ENCODE measurements around the gene TMEM95. TPM values are rescaled to one million over a fixed set of nuclear protein-coding genes. Genes with fewer than 3 reads are reported as not detected.

The TMEM95 gene
- total RNA-seq, 1 experiment from 2014 or later: not detected

DNA sequence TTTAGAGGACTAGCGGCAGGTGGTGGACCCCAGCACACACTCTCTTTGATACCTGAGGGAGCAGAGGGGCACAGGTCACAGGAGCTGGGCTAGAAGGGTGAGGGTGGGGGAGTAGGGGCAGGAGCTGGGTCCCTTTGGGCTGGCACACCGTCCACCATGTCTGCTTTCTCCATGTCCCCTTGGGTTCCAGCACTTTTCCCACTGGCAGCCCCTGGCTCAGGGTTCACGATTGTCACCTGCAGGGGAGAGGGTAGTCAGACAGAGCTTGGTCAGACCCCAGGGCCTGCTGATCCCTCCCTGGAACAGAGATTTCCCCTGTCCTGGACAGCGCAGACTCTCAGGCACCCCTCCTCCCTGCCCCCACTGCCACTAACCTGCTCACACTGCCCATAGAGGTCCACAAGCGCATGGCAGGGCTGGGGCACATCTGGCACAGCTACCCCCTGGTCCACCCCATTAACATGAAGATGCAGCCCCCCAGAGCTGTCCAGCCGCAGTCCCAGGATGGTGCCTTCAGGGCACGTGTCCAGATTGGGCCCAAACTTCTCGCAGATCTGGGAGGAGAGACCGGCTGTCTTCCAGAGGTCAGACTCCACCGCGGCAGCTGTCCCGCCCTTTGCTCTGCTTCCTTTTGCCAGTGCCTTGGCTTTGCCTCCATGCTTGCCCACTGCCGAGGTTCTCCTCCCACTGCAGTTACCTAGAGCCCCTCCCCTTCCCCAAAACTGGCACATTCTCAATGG lies 36.7 kb upstream of the TMEM95 start:
- TF ChIP-seq EZH2phosphoT487 (IDR thresholded peaks at IDR 0.05; ENCODE audit: borderline replicate concordance, low read length) (no peak), EZH2 (IDR thresholded peaks at IDR 0.05; ENCODE audit: low read length, unreplicated experiment) (no peak)
- TF ChIP-seq, protein P1, sequence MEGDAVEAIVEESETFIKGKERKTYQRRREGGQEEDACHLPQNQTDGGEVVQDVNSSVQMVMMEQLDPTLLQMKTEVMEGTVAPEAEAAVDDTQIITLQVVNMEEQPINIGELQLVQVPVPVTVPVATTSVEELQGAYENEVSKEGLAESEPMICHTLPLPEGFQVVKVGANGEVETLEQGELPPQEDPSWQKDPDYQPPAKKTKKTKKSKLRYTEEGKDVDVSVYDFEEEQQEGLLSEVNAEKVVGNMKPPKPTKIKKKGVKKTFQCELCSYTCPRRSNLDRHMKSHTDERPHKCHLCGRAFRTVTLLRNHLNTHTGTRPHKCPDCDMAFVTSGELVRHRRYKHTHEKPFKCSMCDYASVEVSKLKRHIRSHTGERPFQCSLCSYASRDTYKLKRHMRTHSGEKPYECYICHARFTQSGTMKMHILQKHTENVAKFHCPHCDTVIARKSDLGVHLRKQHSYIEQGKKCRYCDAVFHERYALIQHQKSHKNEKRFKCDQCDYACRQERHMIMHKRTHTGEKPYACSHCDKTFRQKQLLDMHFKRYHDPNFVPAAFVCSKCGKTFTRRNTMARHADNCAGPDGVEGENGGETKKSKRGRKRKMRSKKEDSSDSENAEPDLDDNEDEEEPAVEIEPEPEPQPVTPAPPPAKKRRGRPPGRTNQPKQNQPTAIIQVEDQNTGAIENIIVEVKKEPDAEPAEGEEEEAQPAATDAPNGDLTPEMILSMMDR (conservative IDR thresholded peaks at IDR 0.05; ENCODE audit: low read depth, low read length): no peak
- Histone ChIP-seq H3K36me3 (ENCODE audit: low read depth, low read length) (peaks cover 3% of the 10 kb centered on the region; the same call in 1 of the 2 replicates), H3K9me3 (ENCODE audit: low read length) (no peaks in the 10 kb centered on the region), H3K4me1 (ENCODE audit: insufficient read depth, low read length) (peaks cover 6% of the 10 kb centered on the region; the same call in 1 of the 2 replicates), H3K9ac (ENCODE audit: low read length) (no peak overlapping the region), H3K27ac (ENCODE audit: low read length) (no peak overlapping the region), H3K9me2 (replicated peaks; ENCODE audit: low read length) (no peaks in the 10 kb centered on the region), H3K4me2 (ENCODE audit: low read length) (no peak overlapping the region), H3F3A (ENCODE audit: low read length, unreplicated experiment) (peaks cover 3% of the 10 kb centered on the region), H4K20me1 (ENCODE audit: low read length) (peaks cover 5% of the 10 kb centered on the region; the same call in 1 of the 2 replicates), H3K79me2 (ENCODE audit: low read length) (no peaks in the 10 kb centered on the region; the same call in 1 of the 2 replicates), H3K27me3 (ENCODE audit: low read length) (no peaks in the 10 kb centered on the region), H3K4me3 (ENCODE audit: low read length) (no peak overlapping the region), H2AFZ (ENCODE audit: low read length) (no peak overlapping the region)
- ChIA-PET CTCF (no interaction called here), POLR2A (ENCODE audit: unreplicated experiment) (no interaction called here)
- DNase-seq (no peak), ATAC-seq (no peak)
- intact Hi-C loops (cut with micrococcal nuclease): no loop called here
- BruUV-seq (replicated peaks): no TSS peak

DNA sequence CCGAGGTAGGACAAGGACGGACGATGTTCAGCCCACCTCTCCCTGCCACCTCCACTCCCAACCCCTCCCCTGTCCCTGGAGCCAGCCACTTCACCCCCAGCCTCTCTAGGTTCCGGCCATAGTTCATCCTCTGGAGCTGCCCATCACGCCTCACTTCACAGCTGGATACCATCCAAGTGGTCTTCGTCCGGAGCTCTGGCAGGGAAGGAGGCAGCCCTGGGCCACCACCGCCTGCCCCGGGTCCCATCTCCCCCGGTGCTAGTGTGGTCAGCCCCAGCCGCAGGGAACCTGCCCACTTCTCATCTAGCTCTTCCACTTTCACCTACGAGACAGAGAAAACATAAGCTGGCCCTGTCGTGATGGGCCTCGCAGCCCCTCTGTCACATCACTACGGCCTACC lies 33.5 kb upstream of the TMEM95 start:
- Histone ChIP-seq H3K36me3 (ENCODE audit: low read depth, low read length) (peaks cover 11% of the 10 kb centered on the region; the same call in 1 of the 2 replicates), H3K4me2 (ENCODE audit: low read length) (no peak overlapping the region), H4K20me1 (ENCODE audit: low read length) (no peaks in the 10 kb centered on the region), H2AFZ (ENCODE audit: low read length) (no peak overlapping the region), H3F3A (ENCODE audit: low read length, unreplicated experiment) (no peaks in the 10 kb centered on the region), H3K9ac (ENCODE audit: low read length) (no peak overlapping the region), H3K9me3 (ENCODE audit: low read length) (no peaks in the 10 kb centered on the region), H3K9me2 (replicated peaks; ENCODE audit: low read length) (no peaks in the 10 kb centered on the region), H3K4me3 (ENCODE audit: low read length) (no peak overlapping the region), H3K79me2 (ENCODE audit: low read length) (no peaks in the 10 kb centered on the region), H3K27me3 (ENCODE audit: low read length) (no peaks in the 10 kb centered on the region), H3K27ac (ENCODE audit: low read length) (no peak overlapping the region), H3K4me1 (ENCODE audit: insufficient read depth, low read length) (no peaks in the 10 kb centered on the region)
- no peak for ATAC-seq
- ChIA-PET CTCF (no interaction called here), POLR2A (ENCODE audit: unreplicated experiment) (no interaction called here)
- intact Hi-C loops (cut with micrococcal nuclease): no loop called here
- no TSS peak for BruUV-seq (replicated peaks)
- DNase-seq: no peak
- TF ChIP-seq EZH2 (IDR thresholded peaks at IDR 0.05; ENCODE audit: low read length, unreplicated experiment) (no peak), EZH2phosphoT487 (IDR thresholded peaks at IDR 0.05; ENCODE audit: borderline replicate concordance, low read length) (no peak)
- TF ChIP-seq, protein P1 (conservative IDR thresholded peaks at IDR 0.05; ENCODE audit: low read depth, low read length): no peak

DNA sequence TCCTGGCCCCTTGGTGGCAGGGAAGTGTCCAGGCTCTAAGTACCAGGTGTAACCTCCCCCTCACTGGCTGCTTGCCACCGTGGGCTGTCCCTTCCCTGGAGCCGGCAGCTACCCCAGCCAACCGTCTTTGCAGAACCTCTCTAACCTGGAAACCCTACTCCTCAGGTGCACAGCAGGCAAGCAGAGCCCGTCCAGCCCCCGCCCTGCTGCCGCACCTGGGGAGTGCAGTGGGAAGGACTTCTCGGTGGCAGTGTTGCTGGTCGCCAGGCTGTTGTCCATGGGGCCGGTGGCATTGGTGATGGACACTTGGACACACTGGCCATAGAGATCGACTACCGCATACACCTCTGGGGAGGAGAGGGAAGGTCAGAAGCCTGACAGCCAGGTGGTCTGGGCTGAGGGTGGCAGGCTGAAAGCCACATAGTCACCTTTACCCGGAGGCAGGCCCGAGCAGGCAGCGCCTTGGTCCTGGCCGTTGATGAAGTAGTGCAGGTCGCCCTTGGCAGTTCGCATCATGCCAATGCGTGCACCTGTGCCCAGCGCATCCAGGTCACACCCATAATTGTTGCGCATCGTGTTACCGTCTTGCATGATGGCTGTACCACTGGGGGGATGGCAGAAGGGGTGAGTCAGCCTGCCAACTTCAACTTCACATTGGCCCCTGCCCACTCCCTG lies 32.3 kb upstream of the TMEM95 start:
- Histone ChIP-seq H2AFZ (ENCODE audit: low read length) (no peak overlapping the region), H3F3A (ENCODE audit: low read length, unreplicated experiment) (no peaks in the 10 kb centered on the region), H3K9me2 (replicated peaks; ENCODE audit: low read length) (no peaks in the 10 kb centered on the region), H3K79me2 (ENCODE audit: low read length) (peaks cover 2% of the 10 kb centered on the region), H4K20me1 (ENCODE audit: low read length) (no peaks in the 10 kb centered on the region), H3K36me3 (ENCODE audit: low read depth, low read length) (peaks cover 11% of the 10 kb centered on the region; the same call in 1 of the 2 replicates), H3K4me2 (ENCODE audit: low read length) (no peak overlapping the region), H3K4me3 (ENCODE audit: low read length) (no peak overlapping the region), H3K4me1 (ENCODE audit: insufficient read depth, low read length) (no peaks in the 10 kb centered on the region), H3K27ac (ENCODE audit: low read length) (no peak overlapping the region), H3K9ac (ENCODE audit: low read length) (no peak overlapping the region), H3K9me3 (ENCODE audit: low read length) (no peaks in the 10 kb centered on the region), H3K27me3 (ENCODE audit: low read length) (no peaks in the 10 kb centered on the region)
- POLR2A ChIA-PET (ENCODE audit: unreplicated experiment): no interaction called here
- no TSS peak for BruUV-seq (replicated peaks)
- no peak for ATAC-seq
- TF ChIP-seq, protein P1 (conservative IDR thresholded peaks at IDR 0.05; ENCODE audit: low read depth, low read length): no peak
- TF ChIP-seq EZH2 (IDR thresholded peaks at IDR 0.05; ENCODE audit: low read length, unreplicated experiment) (no peak), EZH2phosphoT487 (IDR thresholded peaks at IDR 0.05; ENCODE audit: borderline replicate concordance, low read length) (no peak)
- intact Hi-C loops (cut with micrococcal nuclease): no loop called here
- DNase-seq: no peak
- CTCF ChIA-PET: no interaction called here
